HG02678 (cell line): ENCODE data around the gene HACD2.

ENCODE experiments used
- ATAC-seq: cut with Tn5 transposase; IDR thresholded peaks from one replicate; pipeline ENCODE4 v1.9.1; 2021; ENCODE audit warnings: mild to moderate bottlenecking, moderate library complexity; ENCODE audit not compliant: unreplicated experiment

The HACD2 gene

DNA sequence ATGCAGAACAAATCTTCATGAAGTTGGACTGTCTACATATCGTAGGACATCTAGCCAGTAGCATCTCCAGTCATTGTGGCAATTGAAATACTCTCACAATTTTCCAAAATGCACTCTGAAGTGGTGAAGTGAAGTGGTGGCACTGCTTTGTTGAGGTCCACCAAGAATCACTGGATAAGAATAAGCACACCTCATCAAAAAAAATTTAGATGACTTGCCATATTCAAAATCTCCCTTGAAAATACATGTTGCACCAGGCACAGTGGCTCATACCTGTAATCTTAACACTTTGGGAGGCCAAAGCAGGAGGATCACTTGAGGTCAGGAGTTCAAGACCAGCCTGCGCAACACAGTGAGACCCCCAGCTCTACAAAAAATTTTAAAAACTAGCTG is 12.9 kb downstream of the HACD2 start:
- no peak for ATAC-seq

DNA sequence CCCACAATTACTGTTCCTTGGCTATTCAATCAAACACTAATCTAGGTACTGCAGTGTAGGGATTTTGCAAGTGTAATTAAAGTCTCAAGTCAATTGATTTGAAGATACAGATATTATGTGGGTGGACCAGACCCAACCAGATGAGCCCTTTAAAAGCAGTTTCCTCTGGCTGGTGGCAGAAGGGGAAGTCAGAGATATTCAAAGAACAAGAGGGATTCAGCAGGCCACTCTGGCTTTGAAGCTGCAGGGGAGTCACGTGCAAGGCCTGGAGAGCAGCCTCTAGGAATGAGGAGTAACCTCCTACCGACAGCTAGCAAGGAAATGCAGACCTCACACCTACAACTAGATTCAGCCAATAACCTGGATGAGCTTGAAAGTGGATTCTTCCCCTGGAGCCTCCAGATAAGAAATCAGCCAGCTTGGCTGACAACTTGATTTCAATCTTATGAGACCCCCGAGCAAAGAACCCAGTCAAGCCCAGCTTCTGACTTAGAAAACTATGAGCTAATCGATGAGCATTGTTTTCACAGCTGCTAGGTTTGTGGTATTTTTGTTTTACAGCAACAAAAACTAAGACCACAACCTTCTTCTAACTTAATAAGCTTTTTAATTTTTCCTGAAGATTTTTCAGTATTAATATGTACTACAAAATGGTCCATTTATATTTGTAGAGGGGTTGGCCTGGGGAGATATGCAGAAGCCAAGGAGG is 13.4 kb downstream of the HACD2 start:
- no peak for ATAC-seq

DNA sequence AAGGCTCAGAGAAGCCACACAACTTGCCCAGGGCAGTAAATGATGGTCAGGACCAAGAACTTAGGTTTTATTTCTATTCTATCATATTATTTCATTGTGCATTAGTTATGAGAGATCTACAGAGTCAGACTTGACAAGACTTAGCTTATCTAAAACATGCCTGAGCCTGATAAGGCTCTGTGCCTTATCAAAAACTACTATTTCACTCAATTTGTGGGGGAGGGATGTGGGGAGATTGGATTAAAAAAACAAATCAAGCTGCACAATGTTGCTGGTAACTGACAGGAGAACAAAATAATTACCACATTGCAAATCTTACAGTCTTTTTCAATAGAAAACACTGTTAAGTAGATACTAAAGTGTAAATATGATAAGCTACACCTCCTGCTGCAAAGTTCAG is 16.0 kb downstream of the HACD2 start:
- ATAC-seq: no peak

DNA sequence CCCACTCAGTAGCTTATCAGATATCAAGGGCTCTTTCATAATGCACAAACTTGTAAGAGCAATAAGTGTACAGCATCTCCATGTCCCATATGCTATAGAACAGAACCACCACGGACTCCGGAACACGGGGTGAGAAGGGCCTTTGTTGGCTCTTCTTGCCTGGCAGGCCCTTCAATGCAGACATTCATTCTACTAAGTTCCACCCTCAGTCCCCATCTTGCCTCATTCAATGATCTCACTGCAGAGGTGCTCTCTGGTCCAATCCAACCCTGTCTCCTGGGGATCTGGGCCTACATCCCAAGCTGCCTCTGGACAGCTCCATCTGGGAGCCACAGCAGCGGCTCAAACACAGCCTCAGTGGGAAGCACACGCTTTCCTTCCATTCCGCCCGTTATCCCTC is 16.8 kb downstream of the HACD2 start:
- ATAC-seq: no peak

DNA sequence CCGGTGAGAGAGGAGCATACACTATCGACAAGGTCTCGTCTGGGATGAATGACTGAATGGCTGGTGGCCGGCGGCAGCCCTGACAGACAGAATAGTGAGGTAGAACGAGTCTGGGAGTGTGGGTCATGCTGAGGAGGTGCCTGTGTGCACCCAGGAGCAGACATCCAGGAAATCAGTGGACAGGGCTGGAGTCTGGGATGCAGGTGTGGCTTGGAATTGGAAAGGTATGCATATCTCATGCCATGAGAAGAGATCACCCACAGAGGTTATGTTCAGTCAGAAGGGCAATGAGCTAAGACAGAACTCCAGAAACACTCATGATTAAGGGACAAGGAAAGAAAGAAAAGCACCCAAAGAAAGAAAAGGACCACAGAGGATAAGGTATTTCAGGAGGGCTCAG is 20.8 kb downstream of the HACD2 start:
- no peak for ATAC-seq

DNA sequence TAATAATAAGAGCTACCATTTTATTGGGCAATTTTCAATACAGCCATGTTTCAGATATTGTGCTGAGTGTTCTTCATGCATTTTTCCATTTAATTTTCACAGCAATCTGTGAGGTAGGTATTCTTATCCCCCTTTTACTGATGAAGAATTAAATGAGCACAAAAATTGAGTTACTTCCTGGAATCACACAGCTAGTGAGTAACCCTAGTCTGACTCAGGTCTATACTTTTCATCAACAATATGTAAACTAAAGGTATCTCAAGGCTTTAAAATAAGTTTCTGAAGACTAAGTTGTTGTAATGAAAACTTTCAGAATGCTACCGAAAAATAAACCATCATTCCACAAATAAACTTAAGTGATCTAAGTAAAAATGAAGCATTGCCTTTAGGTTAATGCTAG is 22.3 kb downstream of the HACD2 start:
- ATAC-seq: no peak

DNA sequence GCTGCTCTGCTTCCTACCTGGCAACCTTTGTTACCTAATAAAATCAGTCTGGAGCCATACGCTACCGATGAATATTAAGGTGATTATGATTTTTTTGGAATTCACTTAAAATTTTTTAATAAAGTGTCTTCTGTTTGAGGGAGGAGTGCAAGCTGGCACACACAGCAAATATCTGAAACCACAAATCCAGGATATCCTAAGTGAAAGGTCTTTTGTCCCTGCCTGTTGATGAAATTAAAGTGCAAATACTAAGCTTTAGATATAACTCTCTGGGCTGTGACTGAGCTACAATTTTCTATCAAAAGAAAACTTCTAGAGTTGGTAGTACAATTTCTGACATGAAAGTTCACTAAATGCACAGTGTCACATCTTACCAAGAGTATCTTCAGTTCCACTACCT is 23.7 kb downstream of the HACD2 start:
- ATAC-seq: no peak

DNA sequence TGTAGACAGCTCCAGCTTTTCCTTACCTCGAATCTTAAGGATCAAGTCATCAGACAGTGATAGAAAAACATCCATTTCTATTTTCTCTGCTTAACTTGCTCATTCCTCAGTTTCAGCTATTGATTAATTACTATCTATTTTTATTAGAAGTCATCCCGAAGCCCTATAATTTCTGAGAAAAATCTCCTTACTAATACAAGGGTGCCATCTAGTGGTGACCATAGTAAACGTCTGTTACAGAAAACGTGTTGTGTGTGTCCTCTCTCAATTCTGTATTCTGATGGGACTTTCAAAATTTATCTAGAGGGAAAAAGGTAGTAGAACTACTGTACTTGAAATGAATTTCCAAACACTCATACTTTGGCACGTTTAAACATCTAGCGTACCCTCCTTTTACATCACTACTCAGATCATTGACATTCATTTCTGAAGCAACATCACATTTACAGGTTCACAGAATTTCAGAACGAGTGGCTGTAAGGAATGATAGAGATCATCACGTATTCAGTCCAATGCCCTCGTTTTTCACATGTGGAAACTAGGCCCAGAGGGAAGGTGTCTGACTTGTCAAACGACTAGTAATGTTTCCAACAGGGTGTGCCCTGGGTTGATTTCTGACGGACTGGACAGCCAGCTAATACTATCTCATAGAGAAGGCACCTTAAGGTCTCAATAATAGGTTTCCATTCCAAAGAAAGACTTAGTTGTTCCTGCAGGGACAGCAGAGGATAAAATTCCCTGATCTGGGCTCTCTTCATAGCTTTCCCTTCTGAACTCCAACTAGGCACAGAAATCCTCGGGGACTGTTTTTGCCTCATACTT is 25.6 kb downstream of the HACD2 start:
- ATAC-seq: no peak

DNA sequence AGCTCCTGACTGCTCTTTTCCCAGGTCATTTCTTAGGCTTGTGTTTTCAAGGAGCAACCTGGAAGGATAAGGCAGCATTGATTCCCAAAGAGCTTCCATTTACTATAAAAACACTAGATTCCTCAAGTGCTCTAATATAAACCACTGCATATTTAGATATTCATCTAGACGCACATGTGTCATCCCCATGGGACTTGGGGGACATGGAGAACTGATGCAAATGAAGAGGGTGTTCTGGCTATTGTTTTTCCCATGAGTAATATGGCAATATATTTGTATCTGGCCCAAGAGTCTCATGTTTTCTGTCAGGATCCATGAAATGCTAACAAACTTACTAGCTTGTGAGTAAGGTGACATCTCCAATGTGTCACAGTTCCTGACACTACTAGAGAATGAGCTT is 31.3 kb downstream of the HACD2 start:
- no peak for ATAC-seq

DNA sequence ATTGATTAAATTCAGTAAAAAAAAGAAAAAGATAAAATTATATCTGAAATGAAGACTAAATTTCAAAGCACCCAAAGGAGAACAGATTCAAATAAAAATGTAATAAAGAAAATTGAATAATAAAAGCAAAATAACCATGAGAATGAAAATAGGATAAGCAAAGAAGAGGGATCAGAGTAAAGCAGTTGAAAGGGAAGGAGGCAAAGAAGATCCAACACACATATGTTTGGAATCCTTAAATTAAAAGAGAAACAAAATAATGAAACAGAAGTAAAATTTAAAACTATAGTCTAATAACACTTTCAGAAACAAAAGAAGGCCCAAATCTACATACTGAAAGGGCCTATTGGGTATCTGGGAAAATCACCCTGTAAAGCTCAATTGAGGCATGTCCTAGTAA is 32.1 kb downstream of the HACD2 start:
- ATAC-seq: no peak

DNA sequence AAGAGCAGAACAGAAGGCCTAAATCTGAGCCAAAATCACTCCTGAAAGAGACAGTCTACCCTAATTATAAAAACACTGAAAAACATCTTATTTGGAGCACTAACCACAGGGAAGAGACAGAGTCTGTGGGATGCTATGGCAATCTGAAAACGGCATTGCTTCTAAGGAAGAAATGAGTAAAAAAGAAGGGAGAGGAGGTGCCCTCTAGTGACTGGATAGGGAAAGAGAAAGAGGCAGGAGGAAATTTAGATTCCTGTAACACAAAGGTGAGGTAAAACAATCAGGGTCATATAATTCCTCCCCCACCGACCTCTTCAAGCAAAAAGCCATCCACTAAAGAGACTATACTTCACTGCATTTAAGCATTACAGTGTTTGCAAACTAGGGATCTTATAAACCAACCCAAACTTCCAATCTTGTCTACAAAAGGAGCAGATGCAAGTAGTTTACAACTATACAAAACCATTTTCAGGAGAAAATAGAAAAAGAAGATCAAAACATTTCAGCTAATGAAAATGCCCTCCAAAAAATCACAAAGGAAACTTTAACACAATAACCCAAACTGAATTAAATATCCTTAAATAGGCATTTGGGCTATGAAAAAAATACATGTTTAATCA is 32.6 kb downstream of the HACD2 start:
- no peak for ATAC-seq

DNA sequence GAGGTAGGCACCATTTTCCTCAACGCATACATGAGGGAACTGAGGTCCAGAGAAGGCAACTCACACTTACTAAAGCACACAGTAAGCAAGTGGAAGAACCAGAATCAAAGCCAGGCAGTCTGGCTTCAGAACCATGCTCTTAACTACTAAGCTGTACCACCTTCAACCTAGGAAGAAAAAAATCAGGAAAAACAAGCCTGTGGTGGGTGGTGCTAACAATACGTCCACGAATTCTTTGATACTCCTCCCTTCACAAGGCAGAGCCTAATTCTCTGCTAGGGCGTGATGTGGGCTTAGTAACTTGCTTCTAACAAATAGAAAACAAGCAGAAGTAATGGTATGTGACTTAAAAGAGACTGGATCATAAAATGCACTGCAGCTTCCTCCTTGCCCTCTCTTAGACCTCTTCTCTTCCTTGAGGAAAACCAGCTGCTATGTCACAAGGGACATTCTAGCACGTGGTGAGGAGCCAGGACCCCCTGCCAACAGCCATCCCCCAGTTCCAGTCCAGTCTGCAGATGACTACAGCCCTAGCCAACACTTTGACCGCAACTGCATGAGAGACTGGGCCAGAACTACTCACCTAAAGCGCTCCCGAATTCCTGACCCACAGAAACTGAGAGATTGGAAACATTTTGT is 36.9 kb downstream of the HACD2 start:
- ATAC-seq: no peak

DNA sequence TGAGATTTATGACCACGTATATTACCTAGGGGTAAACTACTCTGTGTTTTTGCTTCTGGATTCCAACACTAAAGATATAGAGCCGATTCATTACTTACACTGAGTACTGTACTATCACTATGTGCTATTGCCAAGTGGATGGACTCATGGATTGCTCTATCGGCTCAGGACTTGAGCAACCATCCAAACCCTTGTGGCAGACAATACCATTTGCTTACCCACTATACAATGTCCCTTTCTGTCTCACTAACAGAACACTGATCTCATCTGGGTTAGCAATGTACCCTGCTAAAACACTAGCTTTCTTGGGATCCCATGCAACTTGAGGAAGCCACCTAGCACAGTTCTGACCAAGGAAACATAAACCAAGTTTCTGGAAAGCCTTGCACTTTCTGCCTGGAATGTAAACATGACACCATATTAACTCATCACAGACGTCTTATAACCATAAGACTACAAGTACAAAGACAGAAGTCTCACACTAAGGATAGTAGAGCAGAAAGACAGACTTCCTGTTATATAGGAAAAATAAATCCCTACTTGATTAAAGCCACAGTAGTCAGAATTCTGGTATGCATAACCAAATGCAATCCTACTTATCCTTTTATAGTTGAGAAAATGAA is 38.6 kb downstream of the HACD2 start:
- no peak for ATAC-seq

DNA sequence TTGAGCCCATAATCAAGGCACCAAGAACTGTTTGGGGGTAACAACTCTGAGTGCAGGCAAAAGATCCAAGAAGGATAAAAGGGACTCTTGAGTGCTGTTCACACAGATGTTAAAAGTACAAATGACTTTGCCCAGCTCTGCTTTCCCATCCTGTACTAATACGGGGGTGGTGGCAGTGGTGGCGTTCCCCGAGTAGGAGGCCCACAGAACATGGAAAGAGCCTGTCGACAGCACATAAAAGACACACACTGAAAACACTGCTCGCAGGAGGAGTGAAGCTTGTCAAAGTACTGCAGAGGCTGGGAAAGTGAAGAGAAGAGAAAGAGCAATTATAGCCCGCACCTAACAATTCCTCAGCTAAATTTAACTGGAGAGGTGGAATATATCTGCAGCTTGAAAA is 40.9 kb downstream of the HACD2 start:
- ATAC-seq: no peak

DNA sequence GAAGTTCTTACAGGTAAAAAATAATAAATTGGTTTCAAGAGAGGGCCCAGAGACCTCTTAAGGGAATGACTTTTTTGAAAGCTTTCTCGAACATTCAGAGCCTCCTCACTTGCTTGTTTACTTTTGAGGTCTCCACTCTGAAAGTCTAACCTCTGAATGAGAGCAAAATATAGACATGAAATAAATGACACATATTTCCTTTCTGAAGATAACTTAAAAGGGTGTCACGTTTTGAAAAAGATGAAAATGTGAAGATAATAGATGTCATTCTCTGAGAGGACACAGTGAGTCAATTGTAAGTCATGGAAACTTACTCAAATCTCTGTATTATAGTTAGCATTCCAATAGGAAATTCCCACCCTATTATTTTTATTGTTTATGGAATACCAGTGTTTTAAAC is 44.6 kb downstream of the HACD2 start:
- no peak for ATAC-seq

DNA sequence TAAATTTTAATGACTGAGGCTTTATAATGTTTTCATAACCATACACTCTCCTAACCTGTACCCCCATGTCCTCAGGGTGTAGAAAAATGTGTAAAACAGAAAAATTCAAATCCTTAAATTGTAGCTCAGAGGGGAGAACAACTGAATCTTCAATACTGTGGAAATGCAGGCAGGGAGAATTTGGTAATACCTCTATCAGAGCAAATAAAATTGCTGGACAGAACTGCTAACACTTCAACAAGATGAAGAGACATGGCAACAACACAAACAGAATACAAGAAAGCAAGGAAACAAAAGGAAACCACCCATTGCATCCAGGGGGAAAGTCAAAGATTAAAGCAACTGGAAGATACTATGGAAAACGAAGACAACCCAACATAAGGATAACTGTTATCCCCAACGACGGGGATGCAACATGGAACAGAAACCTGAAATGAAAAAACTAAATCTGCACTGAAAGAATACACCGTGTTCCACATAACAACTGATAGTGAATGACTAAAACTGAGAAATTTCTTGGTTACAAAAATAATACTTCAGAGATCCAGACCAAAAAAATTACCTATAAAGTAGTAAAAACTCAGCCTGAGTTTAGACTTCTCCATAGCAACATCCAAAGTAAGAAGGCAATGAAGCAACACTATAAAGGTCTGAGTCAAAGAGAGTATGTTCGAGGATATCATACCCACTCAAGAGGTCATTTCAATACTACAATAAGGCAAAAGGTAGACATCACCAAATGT is 48.5 kb downstream of the HACD2 start:
- no peak for ATAC-seq

DNA sequence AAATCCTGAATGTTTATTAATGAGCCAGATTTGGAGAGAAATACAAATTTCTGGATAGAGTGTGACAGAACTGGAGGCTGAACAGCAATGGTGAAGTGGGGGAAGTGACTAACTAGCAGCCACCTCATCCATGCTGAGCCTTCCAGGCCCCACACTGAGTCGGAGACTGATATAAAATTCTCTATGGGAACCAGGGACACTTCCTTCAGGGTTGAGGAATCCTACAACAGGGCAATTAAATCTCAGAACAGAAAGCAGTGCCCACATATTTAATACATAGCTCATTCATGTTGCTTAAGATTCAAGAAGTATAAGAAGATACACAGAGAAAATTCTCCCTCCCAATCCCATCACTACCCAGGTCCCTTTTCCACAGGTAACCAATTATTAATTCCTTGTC is 49.3 kb downstream of the HACD2 start:
- no peak for ATAC-seq

DNA sequence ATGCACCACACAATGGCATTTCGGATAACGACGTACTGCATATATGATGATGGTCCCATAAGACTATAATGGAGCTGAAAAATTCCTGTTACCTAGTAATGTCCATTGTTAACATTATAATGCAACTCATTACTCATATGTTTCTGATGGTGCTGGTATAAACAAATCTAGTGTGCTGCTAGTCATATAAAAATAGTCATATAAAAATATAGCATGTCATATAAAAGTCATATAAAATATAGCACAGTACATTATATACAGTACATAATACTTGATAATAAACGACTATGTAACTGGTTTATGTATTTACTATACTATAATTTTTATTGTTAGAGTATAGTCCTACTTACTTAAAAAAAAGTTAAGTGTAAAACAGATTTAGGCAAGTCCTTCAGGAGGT is 50.6 kb downstream of the HACD2 start:
- ATAC-seq: no peak

DNA sequence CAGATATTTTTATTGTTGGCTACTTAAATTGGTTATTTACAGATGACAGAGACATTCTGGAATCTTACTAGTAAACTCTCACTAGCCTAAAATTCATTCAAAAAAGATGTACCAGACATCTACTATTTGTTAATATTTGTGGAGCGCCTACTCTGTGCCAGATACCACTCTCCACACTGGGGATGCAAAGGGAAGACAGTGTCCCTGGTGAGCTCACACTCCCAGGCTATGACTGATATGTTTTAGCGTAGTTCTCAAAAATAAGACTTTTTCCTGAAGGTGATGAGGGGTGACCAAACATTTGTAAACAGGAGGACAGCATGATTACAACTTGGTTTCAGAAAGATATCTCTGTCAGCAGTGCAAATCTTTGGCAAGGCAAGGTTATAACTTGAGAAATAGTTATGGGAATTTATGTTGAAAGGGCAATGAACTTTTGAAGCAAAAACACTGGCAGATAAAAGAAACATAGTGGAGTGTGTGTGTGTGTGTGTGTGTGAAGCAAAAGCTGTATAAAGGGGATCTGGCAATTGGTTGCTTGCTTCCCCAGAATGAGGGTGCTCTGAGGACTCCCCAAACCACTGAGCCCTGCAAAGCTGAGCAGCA is 51.2 kb downstream of the HACD2 start:
- ATAC-seq: no peak

DNA sequence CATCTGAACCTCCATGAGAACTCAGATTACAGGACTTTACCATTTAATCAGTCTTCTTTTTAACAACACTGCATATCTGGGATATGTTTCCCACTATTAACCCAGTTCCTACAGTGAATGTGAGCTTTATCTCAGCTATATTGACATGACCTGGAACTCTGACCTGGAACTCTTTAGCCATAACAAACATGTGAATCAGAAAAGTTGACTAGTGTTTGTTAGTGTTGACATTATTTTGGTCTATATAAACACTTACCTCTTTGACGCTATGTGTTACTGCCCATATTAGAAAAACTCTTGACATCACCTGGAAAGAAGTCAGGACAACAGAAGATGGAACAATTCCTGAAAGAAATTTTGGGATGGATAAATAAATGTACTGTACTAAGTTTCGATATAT is 56.7 kb downstream of the HACD2 start:
- no peak for ATAC-seq
